Adrenal gland (tissue), 5 donors: ENCODE measurements around the gene ASMTL.

ENCODE experiments used
- POLR2A ChIP-seq, 2 donors: fragments of 450-650 bp; IDR thresholded peaks; one replicate each; pipeline ENCODE4 v1.6.1; 2017; ENCODE audit warnings: antibody characterized with exemption in 2 of 2, mild to moderate bottlenecking in 2 of 2, moderate library complexity in 1 of 2
- TF ChIP-seq, protein P1 (sequence below), 6 experiments: fragments of 450-650 bp in 4 of 6; fragments of 200-600 bp in 2 of 6; sonication (generic) in 1 of 6; IDR thresholded peaks; 1 replicate in 5 of 6; 2 replicates in 1 of 6; pipeline versions ENCODE4 v1.5.1 to v1.8.0; 2016 to 2021; ENCODE audit warnings: antibody characterized with exemption in 6 of 6, mild to moderate bottlenecking in 2 of 6, moderate library complexity in 1 of 6
- donor health status: DM: no; HTN: no; CAD: no.

DNA sequence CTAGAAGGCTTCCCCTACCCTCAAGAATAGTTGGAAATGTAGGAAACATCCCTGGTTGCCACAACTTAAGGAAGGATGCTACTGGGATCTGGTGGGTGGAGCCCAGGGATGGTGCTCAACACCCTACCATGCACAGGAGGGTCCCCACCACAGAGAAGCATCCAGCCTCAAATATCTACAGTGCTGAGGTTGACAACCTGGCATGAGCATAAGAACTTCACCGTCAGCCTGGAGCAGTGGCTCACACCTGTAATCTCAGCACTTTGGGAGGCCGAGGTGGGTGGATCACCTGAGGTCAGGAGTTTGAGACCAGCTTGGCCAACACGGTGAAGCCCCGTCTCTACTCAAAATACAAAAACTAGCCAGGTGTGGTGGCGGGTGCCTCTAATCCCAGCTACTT is 24.0 kb upstream of the ASMTL start:
- TF ChIP-seq, protein P1, sequence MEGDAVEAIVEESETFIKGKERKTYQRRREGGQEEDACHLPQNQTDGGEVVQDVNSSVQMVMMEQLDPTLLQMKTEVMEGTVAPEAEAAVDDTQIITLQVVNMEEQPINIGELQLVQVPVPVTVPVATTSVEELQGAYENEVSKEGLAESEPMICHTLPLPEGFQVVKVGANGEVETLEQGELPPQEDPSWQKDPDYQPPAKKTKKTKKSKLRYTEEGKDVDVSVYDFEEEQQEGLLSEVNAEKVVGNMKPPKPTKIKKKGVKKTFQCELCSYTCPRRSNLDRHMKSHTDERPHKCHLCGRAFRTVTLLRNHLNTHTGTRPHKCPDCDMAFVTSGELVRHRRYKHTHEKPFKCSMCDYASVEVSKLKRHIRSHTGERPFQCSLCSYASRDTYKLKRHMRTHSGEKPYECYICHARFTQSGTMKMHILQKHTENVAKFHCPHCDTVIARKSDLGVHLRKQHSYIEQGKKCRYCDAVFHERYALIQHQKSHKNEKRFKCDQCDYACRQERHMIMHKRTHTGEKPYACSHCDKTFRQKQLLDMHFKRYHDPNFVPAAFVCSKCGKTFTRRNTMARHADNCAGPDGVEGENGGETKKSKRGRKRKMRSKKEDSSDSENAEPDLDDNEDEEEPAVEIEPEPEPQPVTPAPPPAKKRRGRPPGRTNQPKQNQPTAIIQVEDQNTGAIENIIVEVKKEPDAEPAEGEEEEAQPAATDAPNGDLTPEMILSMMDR (IDR thresholded peaks at IDR 0.05), result no peak
- no peak for TF ChIP-seq POLR2A (IDR thresholded peaks at IDR 0.05)
